Frontal cortex (tissue), 4 donors: ENCODE results near the gene LAMTOR1. TPM values are rescaled to one million over a fixed set of nuclear protein-coding genes. Genes with fewer than 3 reads are reported as not detected.
"Not testable (repeated sequence)": the region's sequence is repeated elsewhere in the genome, so short reads cannot be mapped to it uniquely, and the experiment has no call there.

Experiments used
- DNase-seq, 2 donors: peaks; one replicate each; pipeline ENCODE4 v3.0.0; 2012; ENCODE audit warnings: low spot score in 2 of 2
- FAIRE-seq: peaks from 2 replicates; lab custom pipeline; 2012; peaks lifted over from hg19 to GRCh38; lab: Jason Lieb, UNC
- total RNA-seq: library from RNA; depleted of rRNA; stranded (reverse); fragments of >200 nt; gene quantifications from one replicate; pipeline ENCODE4 v1.2.3, GENCODE V29; 2014
- donor health status: control.
- donor health status: control.
- donor health status: control.

Gene LAMTOR1
- 44.4 TPM for total RNA-seq

- DNase-seq (peak; percentile 92 to 96), FAIRE-seq (no peak)
Observed at GRCh38 chr11:72102946-72103753, at the start of gene LAMTOR1. Gene LAMTOR1 (minus strand): TSS chr11:72103297. CDS start chr11:72103224, 73 bp downstream.

GRCh38 chr11:72150882-72151281 lies 47.8 kb upstream of the LAMTOR1 start:
- FAIRE-seq (no peak), DNase-seq (no peak)

GRCh38 chr11:72146625-72147024 lies 43.5 kb upstream of the LAMTOR1 start:
- no peak for FAIRE-seq
- DNase-seq: no peak

GRCh38 chr11:72144807-72145565 lies 41.9 kb upstream of the LAMTOR1 start:
- DNase-seq (no peak), FAIRE-seq (no peak)

- not testable (repeated sequence) for DNase-seq, FAIRE-seq
Observed at GRCh38 chr11:72142543-72142942, 39.4 kb upstream of the LAMTOR1 start.

GRCh38 chr11:72142086-72142485 lies 39.0 kb upstream of the LAMTOR1 start:
- not testable (repeated sequence) for FAIRE-seq, DNase-seq

GRCh38 chr11:72141066-72141465 lies 38.0 kb upstream of the LAMTOR1 start:
- FAIRE-seq (no peak), DNase-seq (no peak)

GRCh38 chr11:72140661-72141060 lies 37.6 kb upstream of the LAMTOR1 start:
- FAIRE-seq: no peak
- DNase-seq: no peak

- DNase-seq (no peak), FAIRE-seq (no peak)
Observed at GRCh38 chr11:72139500-72139899, 36.4 kb upstream of the LAMTOR1 start.

- DNase-seq (no peak), FAIRE-seq (no peak)
Observed at GRCh38 chr11:72138821-72139390, 35.8 kb upstream of the LAMTOR1 start.

- FAIRE-seq: no peak
Observed at GRCh38 chr11:72136684-72137262, 33.7 kb upstream of the LAMTOR1 start.

GRCh38 chr11:72135891-72136683 lies 33.0 kb upstream of the LAMTOR1 start:
- no peak for DNase-seq

More at GRCh38 chr11:72136684-72137262, 33.7 kb upstream of the LAMTOR1 start:
- DNase-seq: no peak

GRCh38 chr11:72135473-72135872 lies 32.4 kb upstream of the LAMTOR1 start, which contains the start of gene FOLR3:
Gene FOLR3 (plus strand): TSS chr11:72135725. CDS start chr11:72135953, 228 bp downstream.
- FAIRE-seq: not testable (repeated sequence)

More at GRCh38 chr11:72135891-72136683, 33.0 kb upstream of the LAMTOR1 start:
- no peak for FAIRE-seq

GRCh38 chr11:72132646-72133045 lies 29.5 kb upstream of the LAMTOR1 start:
- DNase-seq: no peak
- no peak for FAIRE-seq

More at GRCh38 chr11:72135473-72135872, 32.4 kb upstream of the LAMTOR1 start, which contains the start of gene FOLR3:
- not testable (repeated sequence) for DNase-seq

- no peak for FAIRE-seq
- DNase-seq: no peak
Observed at GRCh38 chr11:72129381-72129780, 26.3 kb upstream of the LAMTOR1 start.

GRCh38 chr11:72127923-72128322 lies 24.8 kb upstream of the LAMTOR1 start:
- FAIRE-seq (no peak), DNase-seq (no peak)

GRCh38 chr11:72125956-72126355 lies 22.9 kb upstream of the LAMTOR1 start:
- DNase-seq (no peak), FAIRE-seq (no peak)

GRCh38 chr11:72124046-72124445 lies 20.9 kb upstream of the LAMTOR1 start:
- no peak for DNase-seq
- no peak for FAIRE-seq

- DNase-seq: no peak
- FAIRE-seq: no peak
Observed at GRCh38 chr11:72123117-72123653, 20.1 kb upstream of the LAMTOR1 start.
